Measurements from ENCODE around the gene BANF2. TPM values are rescaled to one million over a fixed set of nuclear protein-coding genes. Genes with fewer than 3 reads are reported as not detected.
A peak's percentile ranks its signal among the peaks of the same experiment; 100 is the strongest.

Gene BANF2
- total RNA-seq, 2 experiments from 2014 or later = not detected

GRCh38 chr20:17732907-17733521 is 33.2 kb downstream of the BANF2 start:
- H3K9me3 Mint-ChIP-seq = peaks cover 12% of the 10 kb centered on the region
- no peak for DNase-seq
- no peaks in the 10 kb centered on the region for H3K4me1 Mint-ChIP-seq (ENCODE audit: low read depth)
- no peaks in the 10 kb centered on the region for H3K36me3 Mint-ChIP-seq
- ChIA-PET CTCF (no interaction called here), POLR2A (no interaction called here)
- H3K27ac Mint-ChIP-seq = no peak overlapping the region
- peaks cover 12% of the 10 kb centered on the region for H3K27me3 Mint-ChIP-seq
- no peak overlapping the region for H3K4me3 Mint-ChIP-seq
- intact Hi-C loops (cut with micrococcal nuclease) = no loop called here

DNA sequence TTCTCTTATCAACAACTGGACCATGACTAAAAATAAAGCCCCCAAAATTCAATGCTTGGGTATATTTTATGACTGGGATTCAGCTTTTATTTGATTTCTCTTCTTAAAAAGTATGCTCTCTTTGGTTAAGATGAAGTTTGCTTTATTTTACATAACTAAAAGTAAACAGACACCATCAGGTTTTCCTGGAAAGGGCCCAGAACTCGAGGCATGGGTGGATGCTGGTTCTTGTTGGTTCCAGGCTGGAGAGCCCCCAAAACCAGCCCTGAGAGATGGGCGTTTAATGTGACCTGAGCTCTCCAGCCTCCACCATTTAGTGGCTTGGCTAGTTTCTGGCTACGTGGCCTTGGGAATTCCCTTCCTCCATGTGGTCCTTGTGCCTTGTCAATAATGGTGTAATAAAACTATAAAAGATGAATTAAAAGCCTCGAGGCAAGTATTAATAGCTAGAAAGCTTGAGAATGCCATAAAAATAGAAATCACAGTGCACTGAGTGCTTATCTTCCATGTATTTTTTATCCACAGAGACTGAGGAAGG is 34.1 kb downstream of the BANF2 start:
- intact Hi-C loops (cut with micrococcal nuclease) = no loop called here
- POLR2A ChIA-PET = no interaction called here
- CTCF ChIA-PET = interaction anchor here (0.6 kb wide), 1 partner anchor 162 kb away, joined by 3 read pairs; no protein-coding TSS in a partner anchor

GRCh38 chr20:17734374-17734773 is 34.6 kb downstream of the BANF2 start:
- Mint-ChIP-seq H3K4me1 (ENCODE audit: low read depth) (no peaks in the 10 kb centered on the region), H3K27ac (no peak overlapping the region), H3K27me3 (peaks cover 9% of the 10 kb centered on the region), H3K36me3 (no peaks in the 10 kb centered on the region), H3K4me3 (no peak overlapping the region), H3K9me3 (peaks cover 17% of the 10 kb centered on the region)
- ChIA-PET POLR2A (no interaction called here), CTCF (interaction anchor here (0.6 kb wide), 1 partner anchor 161 kb away, joined by 3 read pairs; no protein-coding TSS in a partner anchor)
- intact Hi-C loops (cut with micrococcal nuclease) = no loop called here
- no peak for DNase-seq

More for the DNA sequence above, 34.1 kb downstream of the BANF2 start:
- Mint-ChIP-seq H3K9me3 (peaks cover 17% of the 10 kb centered on the region), H3K4me1 (ENCODE audit: low read depth) (no peaks in the 10 kb centered on the region), H3K4me3 (no peak overlapping the region), H3K27ac (no peak overlapping the region), H3K36me3 (no peaks in the 10 kb centered on the region), H3K27me3 (peaks cover 12% of the 10 kb centered on the region)
- no peak for DNase-seq

DNA sequence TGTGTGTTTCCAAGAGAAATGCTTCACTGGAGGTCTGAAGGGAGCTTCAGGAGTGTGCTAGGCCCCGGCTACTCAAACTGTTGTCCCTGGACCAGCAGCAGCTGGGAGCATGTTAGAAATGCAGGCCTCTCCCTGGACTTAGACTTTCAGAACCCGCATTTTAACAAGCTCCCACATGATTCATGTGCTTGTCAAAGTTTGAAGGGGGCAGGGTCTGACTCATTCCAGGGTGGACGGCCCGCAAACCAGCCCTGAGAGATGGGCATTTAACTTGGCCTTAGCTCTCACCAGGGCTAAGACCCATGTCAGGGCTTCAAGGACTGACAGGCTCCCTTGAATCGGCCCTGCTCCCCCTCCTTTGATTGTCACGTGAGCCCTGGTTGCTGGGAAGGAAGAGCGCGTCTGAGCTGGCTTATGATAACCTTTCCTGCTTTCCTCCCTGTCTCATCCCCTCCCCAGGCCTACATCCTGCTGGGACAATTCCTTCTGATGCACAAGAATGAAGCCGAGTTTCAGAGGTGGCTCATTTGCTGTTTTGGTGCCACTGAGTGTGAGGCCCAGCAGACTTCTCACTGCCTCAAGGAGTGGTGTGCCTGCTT is 35.5 kb downstream of the BANF2 start:
- H3K27ac Mint-ChIP-seq = no peak overlapping the region
- CTCF ChIA-PET = no interaction called here
- H3K27me3 Mint-ChIP-seq = peaks cover 3% of the 10 kb centered on the region
- no peaks in the 10 kb centered on the region for H3K4me1 Mint-ChIP-seq (ENCODE audit: low read depth)
- no peak overlapping the region for H3K4me3 Mint-ChIP-seq
- peaks cover 17% of the 10 kb centered on the region for H3K9me3 Mint-ChIP-seq
- H3K36me3 Mint-ChIP-seq = no peaks in the 10 kb centered on the region
- DNase-seq = no peak
- intact Hi-C loops (cut with micrococcal nuclease) = no loop called here
- POLR2A ChIA-PET = no interaction called here

DNA sequence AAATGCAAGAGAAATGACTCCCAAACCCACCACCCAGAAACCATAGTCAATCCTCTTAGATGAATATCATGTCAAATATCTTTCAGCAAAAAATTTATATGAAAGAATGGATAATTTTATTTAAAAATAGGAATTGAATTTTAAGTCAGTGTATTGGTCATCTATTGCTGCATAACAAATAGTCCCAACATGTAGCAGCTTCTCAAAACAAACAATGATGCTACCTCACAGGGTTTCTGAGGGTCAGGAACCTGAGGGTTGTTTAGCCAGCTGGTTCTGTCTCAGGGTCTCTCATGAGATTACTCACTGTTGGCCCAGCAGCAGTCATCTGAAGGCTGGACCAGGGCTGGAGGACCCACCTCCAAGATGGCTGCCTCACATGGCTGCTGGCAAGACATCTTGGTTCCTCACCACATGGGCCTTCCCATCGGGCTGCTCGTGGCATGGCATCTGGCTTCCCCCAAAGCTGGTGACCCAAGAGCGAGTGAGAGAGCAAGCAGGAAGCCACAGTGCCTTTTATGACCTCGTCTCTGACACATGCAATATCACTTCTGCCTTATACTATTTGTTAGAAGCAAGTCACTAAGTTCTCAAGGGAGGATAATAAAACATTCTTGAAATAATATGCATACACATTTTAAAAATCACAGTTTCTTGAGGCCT is 36.3 kb downstream of the BANF2 start:
- no peak for DNase-seq
- peaks cover 17% of the 10 kb centered on the region for H3K9me3 Mint-ChIP-seq
- intact Hi-C loops (cut with micrococcal nuclease) = no loop called here
- H3K36me3 Mint-ChIP-seq = no peaks in the 10 kb centered on the region
- POLR2A ChIA-PET = no interaction called here
- H3K27me3 Mint-ChIP-seq = peaks cover 1% of the 10 kb centered on the region
- CTCF ChIA-PET = no interaction called here
- H3K27ac Mint-ChIP-seq = no peak overlapping the region
- no peaks in the 10 kb centered on the region for H3K4me1 Mint-ChIP-seq (ENCODE audit: low read depth)
- no peak overlapping the region for H3K4me3 Mint-ChIP-seq

DNA sequence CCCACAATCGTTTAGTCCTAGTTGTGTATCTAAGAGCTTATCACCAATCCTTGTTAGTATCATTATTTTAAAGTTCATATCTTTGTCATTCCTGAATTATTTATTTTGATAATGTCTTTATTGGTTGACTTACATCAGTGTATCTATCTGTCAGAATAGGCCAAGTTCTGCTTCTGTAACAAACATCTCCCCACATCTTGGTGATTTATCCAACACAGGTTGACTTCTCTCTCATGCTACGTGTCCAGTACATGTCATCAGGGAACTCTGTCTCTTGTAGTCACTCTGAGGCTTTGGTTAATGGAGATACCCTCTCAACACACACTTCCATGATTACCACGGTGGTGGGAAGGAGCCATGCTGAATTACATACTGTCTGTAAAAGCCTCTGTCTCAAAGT is 38.4 kb downstream of the BANF2 start:
- peaks cover 17% of the 10 kb centered on the region for H3K9me3 Mint-ChIP-seq
- no peaks in the 10 kb centered on the region for H3K4me1 Mint-ChIP-seq (ENCODE audit: low read depth)
- no peak overlapping the region for H3K4me3 Mint-ChIP-seq
- H3K27ac Mint-ChIP-seq = no peak overlapping the region
- H3K36me3 Mint-ChIP-seq = no peaks in the 10 kb centered on the region
- intact Hi-C loops (cut with micrococcal nuclease) = no loop called here
- no peaks in the 10 kb centered on the region for H3K27me3 Mint-ChIP-seq
- ChIA-PET CTCF (no interaction called here), POLR2A (no interaction called here)
- DNase-seq = no peak

GRCh38 chr20:17741220-17741619 is 41.5 kb downstream of the BANF2 start:
- ChIA-PET CTCF (no interaction called here), POLR2A (no interaction called here)
- no peaks in the 10 kb centered on the region for H3K27me3 Mint-ChIP-seq
- DNase-seq = no peak
- no peak overlapping the region for H3K27ac Mint-ChIP-seq
- intact Hi-C loops (cut with micrococcal nuclease) = no loop called here
- H3K36me3 Mint-ChIP-seq = no peaks in the 10 kb centered on the region
- no peaks in the 10 kb centered on the region for H3K4me1 Mint-ChIP-seq (ENCODE audit: low read depth)
- H3K4me3 Mint-ChIP-seq = no peak overlapping the region
- peaks cover 10% of the 10 kb centered on the region for H3K9me3 Mint-ChIP-seq

DNA sequence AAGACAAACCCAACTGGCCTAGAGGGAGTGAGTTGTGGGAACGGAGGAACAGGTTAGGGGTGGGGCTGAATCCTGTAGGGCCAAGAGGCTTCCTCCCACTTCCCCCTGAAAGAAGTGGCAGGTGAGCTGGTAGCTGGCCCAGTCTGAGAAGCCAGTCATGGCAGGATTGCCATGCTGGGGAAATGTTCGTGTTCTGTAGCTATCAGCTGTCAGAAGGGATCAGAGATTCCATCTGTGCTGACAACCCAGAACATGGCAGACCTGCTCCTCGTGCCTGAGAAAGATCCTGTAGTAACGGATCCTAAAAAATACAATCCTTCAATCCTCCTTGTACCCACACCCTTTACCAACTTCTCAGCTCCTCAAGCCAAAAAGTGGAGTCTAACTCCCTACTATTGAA is 43.0 kb downstream of the BANF2 start:
- no peaks in the 10 kb centered on the region for H3K36me3 Mint-ChIP-seq
- ChIA-PET POLR2A (no interaction called here), CTCF (no interaction called here)
- no peak overlapping the region for H3K27ac Mint-ChIP-seq
- no peaks in the 10 kb centered on the region for H3K4me1 Mint-ChIP-seq (ENCODE audit: low read depth)
- DNase-seq = no peak
- H3K27me3 Mint-ChIP-seq = peaks cover 2% of the 10 kb centered on the region
- intact Hi-C loops (cut with micrococcal nuclease) = no loop called here
- no peak overlapping the region for H3K4me3 Mint-ChIP-seq
- peaks cover 5% of the 10 kb centered on the region for H3K9me3 Mint-ChIP-seq

DNA sequence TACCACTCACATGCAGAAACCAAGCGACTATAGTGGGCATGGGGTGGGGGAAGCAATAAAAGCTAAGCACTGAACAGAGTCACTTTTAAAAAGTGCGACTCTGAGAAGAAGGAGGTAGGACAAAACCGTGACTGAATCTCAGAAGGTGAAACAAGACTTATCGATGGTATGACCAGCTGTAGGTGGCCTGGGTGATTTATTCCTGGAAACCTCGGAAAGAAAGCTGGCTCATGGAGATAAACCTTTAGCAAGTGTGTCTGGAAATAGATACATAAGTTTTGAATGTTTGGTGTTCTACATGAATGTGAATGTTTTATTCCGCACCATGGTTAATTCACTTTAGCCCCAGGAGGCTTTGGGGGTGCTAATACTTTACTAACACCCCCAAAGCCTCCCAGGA is 43.9 kb downstream of the BANF2 start:
- Mint-ChIP-seq H3K27me3 (peaks cover 2% of the 10 kb centered on the region), H3K4me1 (ENCODE audit: low read depth) (no peaks in the 10 kb centered on the region), H3K4me3 (no peak overlapping the region), H3K9me3 (no peaks in the 10 kb centered on the region), H3K36me3 (no peaks in the 10 kb centered on the region), H3K27ac (no peak overlapping the region)
- DNase-seq = no peak
- intact Hi-C loops (cut with micrococcal nuclease) = no loop called here
- POLR2A ChIA-PET = no interaction called here
- CTCF ChIA-PET = interaction anchor here (1.2 kb wide), 1 partner anchor 154 kb away, joined by 3 read pairs; no protein-coding TSS in a partner anchor

DNA sequence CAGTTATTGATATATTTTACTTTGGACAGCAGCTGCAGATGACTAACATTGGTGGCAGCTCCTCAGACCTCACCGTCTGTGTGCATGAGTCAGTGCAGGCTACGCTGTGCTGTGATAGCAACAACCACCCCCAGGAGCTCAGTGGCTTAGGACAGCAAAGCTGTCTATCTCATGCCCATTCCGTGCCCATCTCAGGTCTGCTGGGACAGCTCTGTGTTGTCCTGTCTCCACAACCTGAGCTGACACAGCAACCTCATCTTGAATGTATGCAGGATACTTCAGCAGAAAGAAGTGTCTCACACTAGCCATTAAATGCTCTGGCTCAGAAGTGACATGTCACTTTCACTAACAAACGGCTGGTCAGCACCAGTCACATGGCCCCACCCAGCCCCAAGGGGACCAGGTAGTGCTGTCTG is 47.7 kb downstream of the BANF2 start:
- no peak overlapping the region for H3K4me3 Mint-ChIP-seq
- no peaks in the 10 kb centered on the region for H3K36me3 Mint-ChIP-seq
- no peak overlapping the region for H3K27ac Mint-ChIP-seq
- peaks cover 5% of the 10 kb centered on the region for H3K27me3 Mint-ChIP-seq
- CTCF ChIA-PET = no interaction called here
- H3K9me3 Mint-ChIP-seq = no peaks in the 10 kb centered on the region
- intact Hi-C loops (cut with micrococcal nuclease) = no loop called here
- no peaks in the 10 kb centered on the region for H3K4me1 Mint-ChIP-seq (ENCODE audit: low read depth)
- POLR2A ChIA-PET = no interaction called here
- peak; percentile 10 for DNase-seq

GRCh38 chr20:17748279-17748678 is 48.5 kb downstream of the BANF2 start:
- Mint-ChIP-seq H3K27me3 (peaks cover 8% of the 10 kb centered on the region), H3K36me3 (no peaks in the 10 kb centered on the region), H3K4me1 (ENCODE audit: low read depth) (no peaks in the 10 kb centered on the region), H3K27ac (no peak overlapping the region), H3K4me3 (no peak overlapping the region), H3K9me3 (no peaks in the 10 kb centered on the region)
- ChIA-PET CTCF (no interaction called here), POLR2A (interaction anchor here (0.6 kb wide), 1 partner anchor 41 kb away, joined by 6 read pairs; no protein-coding TSS in a partner anchor)
- intact Hi-C loops (cut with micrococcal nuclease) = no loop called here
- no peak for DNase-seq

- intact Hi-C loops (cut with micrococcal nuclease) = no loop called here
- Mint-ChIP-seq H3K36me3 (no peaks in the 10 kb centered on the region), H3K27ac (no peak overlapping the region), H3K9me3 (no peaks in the 10 kb centered on the region), H3K4me1 (ENCODE audit: low read depth) (no peaks in the 10 kb centered on the region), H3K27me3 (peaks cover 10% of the 10 kb centered on the region), H3K4me3 (no peak overlapping the region)
- CTCF ChIA-PET = interaction anchor here (1.7 kb wide), 1 partner anchor 148 kb away, joined by 4 read pairs; no protein-coding TSS in a partner anchor
- no peak for DNase-seq
- POLR2A ChIA-PET = no interaction called here
Measured at GRCh38 chr20:17749626-17749977, 49.8 kb downstream of the BANF2 start.

Data from activated CD4-positive, alpha-beta memory T cell treated with anti-CD3 and anti-CD28 coated beads for 36 hours (primary cell).